ENCODE measurements around the gene YWHAE. TPM values are rescaled to one million over a fixed set of nuclear protein-coding genes. Genes with fewer than 3 reads are reported as not detected.
"Not testable (repeated sequence)": the region's sequence is repeated elsewhere in the genome, so short reads cannot be mapped to it uniquely, and the experiment has no call there.

YWHAE gene
- total RNA-seq, 1 experiment from 2014 or later, result 1,282 TPM

GRCh38 chr17:1360975-1361374 is 39.0 kb downstream of the YWHAE start:
- H3K27ac Mint-ChIP-seq, result peak overlapping the region in 1 of 3 experiments; percentile 59; a peak in 2 of 7 replicates

GRCh38 chr17:1360315-1360714 is 39.7 kb downstream of the YWHAE start:
- H3K14ac ChIP-seq (ENCODE audit: insufficient read depth, low read length); H2BK120ac ChIP-seq (ENCODE audit: low read depth, low read length, poor library complexity, severe bottlenecking); H3K27me3 Mint-ChIP-seq (ENCODE audit: low read depth); H3K4ac ChIP-seq (ENCODE audit: low read depth, low read length); H4K8ac ChIP-seq (replicated peaks; ENCODE audit: insufficient read length, low read depth, low read length); H3T11ph ChIP-seq (ENCODE audit: low read length); DNase-seq; H3K18ac ChIP-seq (ENCODE audit: insufficient read length, low read depth, low read length); H3K9me3 ChIP-seq (ENCODE audit: control insufficient read depth, low read depth, low read length); H3K56ac ChIP-seq (ENCODE audit: insufficient read length, low read depth, low read length); H2AK5ac ChIP-seq (ENCODE audit: insufficient read length, low read length); H3K23ac ChIP-seq (ENCODE audit: insufficient read length, low read depth, low read length); H2BK5ac ChIP-seq (ENCODE audit: insufficient read length, low read length); H3K27me3 ChIP-seq (ENCODE audit: insufficient read depth, low read length); H3K4me1 ChIP-seq (ENCODE audit: insufficient read depth, low read length); H4K20me1 ChIP-seq (ENCODE audit: control insufficient read depth, insufficient read depth, insufficient read length); H3K9me3 Mint-ChIP-seq; H3K9ac ChIP-seq (ENCODE audit: extremely low read depth, insufficient read length, low read length); H4K91ac ChIP-seq (ENCODE audit: insufficient read length, low read depth, low read length); H2BK15ac ChIP-seq (ENCODE audit: low read depth, low read length); H4K5ac ChIP-seq (ENCODE audit: insufficient read length, low read depth, low read length); H2BK12ac ChIP-seq (ENCODE audit: insufficient read length, low read depth, low read length); H3K4me3 Mint-ChIP-seq; H2AFZ ChIP-seq (ENCODE audit: low read length); H3K23me2 ChIP-seq (ENCODE audit: insufficient read length, low read depth, low read length, poor library complexity, severe bottlenecking); H3K4me2 ChIP-seq (ENCODE audit: insufficient read depth, insufficient read length, low read length); H2BK20ac ChIP-seq (ENCODE audit: low read depth, low read length, poor library complexity, severe bottlenecking); H3K27ac ChIP-seq (ENCODE audit: insufficient read length, low read depth, low read length): not testable (repeated sequence)
- WGBS (ENCODE audit: extremely low coverage, insufficient read length, low lambda C conversion rate), result no CpG with 5 or more reads among the region's 5 CpGs
- peaks cover 15% of the 10 kb centered on the region; the same call in 1 of the 2 replicates for H3K79me2 ChIP-seq (ENCODE audit: insufficient read depth, low read length)
- Mint-ChIP-seq H3K4me1 (peaks cover 8 to 14% of the 10 kb centered on the region in 2 experiments), H3K36me3 (ENCODE audit: insufficient read depth in 1 of 3, low read depth in 3 of 3) (peaks cover 48 to 82% (median 76%) of the 10 kb centered on the region in 3 experiments), H3K27ac (0 out of 7 replicates have a peak overlapping the region, but pooled peaks of 1 of the 3 experiments have one; percentile 57)
- H3K79me1 ChIP-seq (ENCODE audit: insufficient read depth, low read depth, low read length, poor library complexity, severe bottlenecking), result peaks cover 17% of the 10 kb centered on the region

More at GRCh38 chr17:1360975-1361374, 39.0 kb downstream of the YWHAE start:
- no peak overlapping the region for H3T11ph ChIP-seq (ENCODE audit: low read length)
- no peak overlapping the region for H2BK15ac ChIP-seq (ENCODE audit: low read depth, low read length)
- H3K27me3 Mint-ChIP-seq (ENCODE audit: low read depth), result no peaks in the 10 kb centered on the region; the same call in 1 of the 2 replicates
- no peak overlapping the region for H3K23ac ChIP-seq (ENCODE audit: insufficient read length, low read depth, low read length)
- no CpG with 5 or more reads among the region's 12 CpGs for WGBS (ENCODE audit: extremely low coverage, insufficient read length, low lambda C conversion rate)
- no peak overlapping the region for H3K27ac ChIP-seq (ENCODE audit: insufficient read length, low read depth, low read length)
- peaks cover 11 to 18% of the 10 kb centered on the region in 2 experiments for H3K4me1 Mint-ChIP-seq
- peaks cover 15% of the 10 kb centered on the region; the same call in 1 of the 2 replicates for H3K79me2 ChIP-seq (ENCODE audit: insufficient read depth, low read length)
- no peak overlapping the region for H3K4ac ChIP-seq (ENCODE audit: low read depth, low read length)
- no peak overlapping the region for H4K91ac ChIP-seq (ENCODE audit: insufficient read length, low read depth, low read length)
- H3K36me3 Mint-ChIP-seq (ENCODE audit: insufficient read depth in 1 of 3, low read depth in 3 of 3), result peaks cover 43 to 75% (median 69%) of the 10 kb centered on the region in 3 experiments
- no peaks in the 10 kb centered on the region for H3K9me3 Mint-ChIP-seq
- no peak overlapping the region for H3K56ac ChIP-seq (ENCODE audit: insufficient read length, low read depth, low read length)
- H2AFZ ChIP-seq (ENCODE audit: low read length), result no peak overlapping the region
- no peak overlapping the region for H2BK120ac ChIP-seq (ENCODE audit: low read depth, low read length, poor library complexity, severe bottlenecking)
- DNase-seq, result no peak
- H3K79me1 ChIP-seq (ENCODE audit: insufficient read depth, low read depth, low read length, poor library complexity, severe bottlenecking), result peaks cover 17% of the 10 kb centered on the region
- H2BK5ac ChIP-seq (ENCODE audit: insufficient read length, low read length), result no peak overlapping the region
- no peak overlapping the region for H4K8ac ChIP-seq (replicated peaks; ENCODE audit: insufficient read length, low read depth, low read length)
- H3K9ac ChIP-seq (ENCODE audit: extremely low read depth, insufficient read length, low read length), result no peak overlapping the region
- no peak overlapping the region for H4K5ac ChIP-seq (ENCODE audit: insufficient read length, low read depth, low read length)
- no peak overlapping the region for H2AK5ac ChIP-seq (ENCODE audit: insufficient read length, low read length)
- no peak for TF ChIP-seq CTCF (conservative IDR thresholded peaks at IDR 0.05)
- no peaks in the 10 kb centered on the region for H3K27me3 ChIP-seq (ENCODE audit: insufficient read depth, low read length)
- H3K14ac ChIP-seq (ENCODE audit: insufficient read depth, low read length), result no peak overlapping the region
- no peaks in the 10 kb centered on the region for H3K4me1 ChIP-seq (ENCODE audit: insufficient read depth, low read length)
- H3K9me3 ChIP-seq (ENCODE audit: control insufficient read depth, low read depth, low read length), result no peaks in the 10 kb centered on the region
- H2BK20ac ChIP-seq (ENCODE audit: low read depth, low read length, poor library complexity, severe bottlenecking), result no peak overlapping the region
- H3K4me2 ChIP-seq (ENCODE audit: insufficient read depth, insufficient read length, low read length), result no peak overlapping the region
- H3K18ac ChIP-seq (ENCODE audit: insufficient read length, low read depth, low read length), result no peak overlapping the region
- H3K23me2 ChIP-seq (ENCODE audit: insufficient read length, low read depth, low read length, poor library complexity, severe bottlenecking), result no peaks in the 10 kb centered on the region
- H3K4me3 Mint-ChIP-seq, result no peak overlapping the region
- H2BK12ac ChIP-seq (ENCODE audit: insufficient read length, low read depth, low read length), result no peak overlapping the region
- H4K20me1 ChIP-seq (ENCODE audit: control insufficient read depth, insufficient read depth, insufficient read length), result no peaks in the 10 kb centered on the region

Measured in H9 (cell line).